ENCODE measurements around the gene CLRN1. TPM values are rescaled to one million over a fixed set of nuclear protein-coding genes. Genes with fewer than 3 reads are reported as not detected.

CLRN1 gene
- polyA plus RNA-seq, 3 donors, result not detected

DNA sequence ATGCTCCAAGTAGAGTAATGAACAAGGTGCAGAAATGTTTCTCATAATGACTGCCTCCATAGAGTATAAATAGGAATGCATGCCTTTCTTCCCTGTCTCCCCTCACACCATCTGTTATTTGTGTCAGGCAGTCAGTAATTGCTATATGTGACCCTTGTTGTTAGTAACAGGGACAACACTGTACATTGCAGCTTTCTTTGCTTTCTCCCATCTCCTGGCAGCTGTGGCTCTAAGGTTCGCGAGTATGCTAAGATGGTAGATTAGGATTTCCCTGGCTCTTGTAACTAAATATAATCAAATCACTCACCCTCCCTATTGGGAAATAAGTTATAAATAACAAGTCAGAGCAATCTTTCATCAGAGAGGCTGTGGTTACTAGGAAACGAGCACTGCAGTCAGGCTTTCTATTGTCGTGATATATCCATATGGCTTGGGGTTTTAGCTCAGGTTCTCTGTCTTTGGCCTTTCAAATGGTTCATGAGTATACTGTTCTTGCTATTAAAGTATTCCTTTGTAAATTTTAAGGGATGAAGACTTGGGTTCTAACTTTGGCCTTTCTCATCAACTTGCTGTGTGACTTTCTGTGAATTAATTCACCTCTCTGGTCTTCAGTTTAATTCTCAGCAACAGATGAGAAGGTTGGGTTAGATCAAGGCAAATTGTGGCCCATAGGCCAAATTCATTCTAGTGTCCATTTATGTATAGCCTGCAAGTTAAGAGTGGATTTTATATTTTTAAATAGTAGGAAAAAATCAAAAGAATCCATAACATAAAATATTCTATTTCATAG lies 59.2 kb downstream of the CLRN1 start:
- WGBS (ENCODE audit: insufficient coverage), result no CpG with 5 or more reads among the region's 4 CpGs
- no peaks in the 10 kb centered on the region for H3K36me3 ChIP-seq (replicated peaks in 1 of 2; ENCODE audit: control insufficient read depth in 1 of 2, insufficient read depth in 2 of 2, low read length in 2 of 2)
- DNase-seq, result peak in 1 of 3 donors; percentile 25
- peaks cover 1 to 2% (median 2%) of the 10 kb centered on the region in 3 donors for H3K27me3 Mint-ChIP-seq (ENCODE audit: low read depth in 3 of 3)
- H3K36me3 Mint-ChIP-seq, result no peaks in the 10 kb centered on the region
- no peaks in the 10 kb centered on the region for H3K79me2 ChIP-seq (ENCODE audit: insufficient read depth, low read length)
- no peaks in the 10 kb centered on the region for H4K20me1 ChIP-seq (ENCODE audit: insufficient read depth, low read length)
- no peaks in the 10 kb centered on the region for H3K9me3 ChIP-seq (replicated peaks in 1 of 2; ENCODE audit: control insufficient read depth in 1 of 2, insufficient read depth in 1 of 2, low read length in 2 of 2)
- H3K4me1 ChIP-seq (ENCODE audit: control insufficient read depth in 1 of 2, insufficient read depth in 2 of 2, low read length in 2 of 2), result peaks cover 20 to 21% of the 10 kb centered on the region in 2 donors
- intact Hi-C loops (cut with micrococcal nuclease), result no loop called here
- no peak overlapping the region for H3K9ac ChIP-seq (ENCODE audit: insufficient read depth, low read length, poor library complexity, severe bottlenecking)
- H3K27me3 ChIP-seq (ENCODE audit: control insufficient read depth in 2 of 2, insufficient read depth in 2 of 2, low read length in 2 of 2), result no peaks in the 10 kb centered on the region
- no peak overlapping the region for H3K4me3 ChIP-seq (replicated peaks in 1 of 3; ENCODE audit: low read depth in 2 of 3, low read length in 3 of 3)
- H3K4me2 ChIP-seq (replicated peaks; ENCODE audit: extremely low read depth, low read length, poor library complexity, severe bottlenecking), result no peak overlapping the region
- H3K27ac ChIP-seq (ENCODE audit: low read depth in 1 of 2, low read length in 2 of 2), result peak overlapping the region in 1 of 2 donors; percentile 10
- no peaks in the 10 kb centered on the region for H3K9me3 Mint-ChIP-seq
- peak overlapping the region; percentile 10 for H2AFZ ChIP-seq (ENCODE audit: insufficient read depth, low read depth, low read length, poor library complexity, severe bottlenecking)
- peak overlapping the region in 1 of 2 donors; percentile 31 for H3K4me3 Mint-ChIP-seq
- TF ChIP-seq CTCF (IDR thresholded peaks at IDR 0.05), result no peak
- peak overlapping the region in 1 of 7 donors; percentile 77 for H3K27ac Mint-ChIP-seq
- H3K4me1 Mint-ChIP-seq, result peaks cover 22% of the 10 kb centered on the region

DNA sequence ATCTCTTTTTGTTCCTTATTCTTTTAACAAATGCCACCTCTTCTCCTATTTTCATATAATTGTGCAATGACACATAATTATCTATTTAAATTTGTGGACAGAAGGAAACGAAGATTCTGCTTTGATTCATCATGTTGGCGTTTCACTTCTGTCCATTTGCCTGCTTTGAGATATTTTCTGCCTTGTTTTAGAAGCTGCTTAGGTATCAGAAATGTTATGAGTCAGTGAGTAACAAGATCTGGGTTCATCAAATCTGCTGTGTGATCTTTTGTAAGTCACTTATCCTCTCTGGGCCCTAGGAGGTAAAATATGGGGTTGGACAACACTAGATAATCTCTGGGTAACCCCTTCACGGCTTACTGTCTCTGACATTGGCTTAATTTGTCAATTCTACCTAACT lies 60.0 kb downstream of the CLRN1 start:
- H3K27ac Mint-ChIP-seq, result peak overlapping the region in 6 of 7 donors; percentile 18 to 88 (median 66)
- Histone ChIP-seq H3K27ac (ENCODE audit: low read depth in 1 of 2, low read length in 2 of 2) (peak overlapping the region in 1 of 2 donors; percentile 10), H3K27me3 (ENCODE audit: control insufficient read depth in 2 of 2, insufficient read depth in 2 of 2, low read length in 2 of 2) (no peaks in the 10 kb centered on the region), H3K4me1 (ENCODE audit: control insufficient read depth in 1 of 2, insufficient read depth in 2 of 2, low read length in 2 of 2) (peaks cover 20 to 21% of the 10 kb centered on the region in 2 donors), H3K9me3 (replicated peaks in 1 of 2; ENCODE audit: control insufficient read depth in 1 of 2, insufficient read depth in 1 of 2, low read length in 2 of 2) (no peaks in the 10 kb centered on the region), H3K4me3 (replicated peaks in 1 of 3; ENCODE audit: low read depth in 2 of 3, low read length in 3 of 3) (no peak overlapping the region), H2AFZ (ENCODE audit: insufficient read depth, low read depth, low read length, poor library complexity, severe bottlenecking) (no peak overlapping the region), H3K79me2 (ENCODE audit: insufficient read depth, low read length) (no peaks in the 10 kb centered on the region), H3K9ac (ENCODE audit: insufficient read depth, low read length, poor library complexity, severe bottlenecking) (no peak overlapping the region), H3K36me3 (replicated peaks in 1 of 2; ENCODE audit: control insufficient read depth in 1 of 2, insufficient read depth in 2 of 2, low read length in 2 of 2) (no peaks in the 10 kb centered on the region), H3K4me2 (replicated peaks; ENCODE audit: extremely low read depth, low read length, poor library complexity, severe bottlenecking) (no peak overlapping the region), H4K20me1 (ENCODE audit: insufficient read depth, low read length) (no peaks in the 10 kb centered on the region)
- H3K9me3 Mint-ChIP-seq, result no peaks in the 10 kb centered on the region
- no peak for TF ChIP-seq CTCF (IDR thresholded peaks at IDR 0.05)
- no peak for DNase-seq
- 0% methylated on average over 2 of the region's 3 CpGs for WGBS (ENCODE audit: insufficient coverage)
- H3K36me3 Mint-ChIP-seq, result no peaks in the 10 kb centered on the region
- H3K4me1 Mint-ChIP-seq, result peaks cover 20% of the 10 kb centered on the region
- H3K4me3 Mint-ChIP-seq, result peak overlapping the region in 1 of 2 donors; percentile 65
- H3K27me3 Mint-ChIP-seq (ENCODE audit: low read depth in 3 of 3), result peaks cover 1 to 2% (median 2%) of the 10 kb centered on the region in 3 donors
- intact Hi-C loops (cut with micrococcal nuclease), result no loop called here
